ENCODE results near the gene ATF7. TPM values are rescaled to one million over a fixed set of nuclear protein-coding genes. Genes with fewer than 3 reads are reported as not detected.
A peak's percentile ranks its signal among the peaks of the same experiment; 100 is the strongest.
"Not testable (repeated sequence)": the region's sequence is repeated elsewhere in the genome, so short reads cannot be mapped to it uniquely, and the experiment has no call there.

Gene ATF7
- total RNA-seq, 1 experiment from 2014 or later, result 8.9 TPM

DNA sequence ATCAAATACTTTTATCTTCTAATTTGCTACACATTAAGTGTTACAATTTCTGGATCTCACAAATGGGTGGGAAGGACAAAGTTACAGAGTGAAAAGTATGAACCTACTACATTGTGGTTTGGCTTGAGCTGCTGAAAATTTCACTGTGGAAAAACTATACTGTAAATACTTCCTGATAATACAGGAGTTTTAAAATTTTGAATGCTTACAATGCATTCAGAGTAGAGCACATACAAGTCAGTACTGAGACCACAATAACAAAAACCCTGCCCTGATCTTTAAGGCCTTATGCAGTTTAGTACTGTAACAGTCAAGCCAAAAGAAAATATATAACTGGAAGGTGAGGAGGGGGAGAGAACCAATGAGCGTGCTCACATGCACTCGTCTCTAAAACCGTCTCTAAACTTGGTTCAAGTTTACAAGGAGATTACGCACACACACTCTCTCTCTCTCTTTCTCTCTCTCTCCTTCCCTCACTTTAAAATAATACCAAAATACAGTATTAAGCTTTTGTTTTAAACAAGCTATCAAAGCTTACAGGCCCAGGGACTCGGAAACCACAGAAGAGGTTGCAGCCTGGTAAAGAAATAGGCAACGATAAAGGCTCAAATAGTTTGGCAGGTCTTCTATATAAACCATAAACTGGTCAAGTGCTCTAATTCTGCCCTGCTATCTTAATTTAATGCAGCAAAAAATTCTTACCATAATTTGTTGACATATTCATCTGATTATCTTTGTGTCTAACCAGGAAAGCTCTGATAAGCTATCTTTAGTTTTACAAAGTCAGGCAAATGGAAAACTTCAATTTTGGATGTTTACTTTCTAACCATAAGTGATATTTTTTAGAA lies 58.0 kb downstream of the ATF7 start:
- no peak for DNase-seq (ENCODE audit: low read depth)

DNA sequence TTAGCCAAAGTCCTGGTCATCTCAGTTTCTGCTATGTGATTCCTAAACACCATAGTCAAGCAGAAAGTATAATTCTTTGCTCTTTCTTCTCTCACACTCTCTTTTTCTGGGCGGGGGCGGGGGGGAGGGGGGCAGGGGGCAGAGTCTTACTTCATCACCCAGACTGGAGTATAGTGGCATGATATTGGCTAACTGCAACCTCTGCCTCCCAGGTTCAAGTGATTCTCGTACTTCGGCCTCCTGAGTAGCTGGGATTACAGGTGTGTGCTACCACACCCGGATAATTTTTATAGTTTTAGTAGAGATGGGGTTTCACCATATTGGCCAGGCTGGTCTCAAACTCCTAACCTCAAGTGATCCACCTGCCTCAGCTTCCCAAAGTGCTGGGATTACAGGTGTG lies 60.8 kb downstream of the ATF7 start:
- DNase-seq (ENCODE audit: low read depth), result not testable (repeated sequence)

DNA sequence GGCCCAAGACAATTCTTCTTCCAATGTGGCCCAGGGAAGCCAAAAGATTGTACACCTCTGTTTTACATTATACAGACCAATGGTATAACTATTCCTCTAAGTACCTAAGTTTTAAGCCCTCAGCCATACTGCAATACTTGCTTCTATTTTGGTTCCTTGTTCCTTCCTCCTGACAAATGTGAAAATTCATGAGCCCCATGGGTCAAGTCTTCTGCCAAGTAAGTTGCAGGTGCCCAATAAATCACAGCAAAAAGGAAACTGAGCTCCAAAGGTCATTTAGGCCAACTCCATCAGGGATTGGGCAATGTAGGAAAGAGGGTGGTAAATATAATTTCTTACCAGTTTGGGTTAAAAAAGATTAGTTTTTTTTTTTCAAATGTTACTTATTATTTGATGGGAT lies 61.2 kb downstream of the ATF7 start:
- DNase-seq (ENCODE audit: low read depth), result no peak

DNA sequence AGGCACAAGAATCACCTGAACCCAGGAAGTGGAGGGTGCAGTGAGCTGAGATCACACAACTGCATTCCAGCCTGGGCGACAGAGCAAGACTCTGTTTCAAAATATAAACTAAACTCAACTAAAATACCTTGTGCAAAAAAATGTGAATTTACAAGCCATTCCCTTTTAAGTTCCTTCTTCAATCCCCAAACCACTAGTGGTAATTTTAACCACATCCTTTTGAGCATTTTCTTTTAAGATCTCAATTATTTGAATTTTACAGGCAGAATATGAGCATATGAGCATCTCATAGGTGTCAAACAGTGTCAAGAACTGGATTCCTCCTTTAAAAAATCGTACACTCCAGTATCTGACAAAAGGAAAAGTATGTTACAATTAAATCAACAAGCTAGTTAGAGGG lies 61.9 kb downstream of the ATF7 start:
- no peak for DNase-seq (ENCODE audit: low read depth)

DNA sequence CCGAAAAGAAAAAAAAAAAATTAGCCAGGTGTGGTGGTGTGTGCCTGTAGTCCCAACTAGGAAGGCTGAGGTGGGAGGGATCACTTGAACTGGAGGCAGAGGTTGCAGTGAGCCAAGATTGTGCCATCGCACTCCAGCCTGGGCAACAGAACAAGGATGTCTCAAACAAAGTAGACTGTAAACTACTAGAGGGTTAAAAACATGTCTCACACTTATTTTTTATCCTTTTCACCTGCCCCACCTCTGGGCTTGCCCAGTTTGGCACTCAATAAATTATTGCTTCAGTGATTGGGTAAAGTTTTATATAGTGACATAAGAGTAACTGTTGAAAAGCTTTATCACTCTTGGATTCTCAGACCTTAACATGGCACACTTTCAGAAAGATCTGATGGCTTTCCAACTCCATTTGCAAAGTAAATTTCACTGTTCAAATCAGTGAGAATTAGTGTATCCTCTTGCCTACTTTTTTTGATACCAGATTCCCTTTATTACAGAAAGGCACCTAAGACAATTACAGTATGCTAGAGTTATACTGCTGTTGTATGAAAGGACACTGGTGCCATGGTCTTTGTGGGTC lies 62.6 kb downstream of the ATF7 start:
- no peak for DNase-seq (ENCODE audit: low read depth)

DNA sequence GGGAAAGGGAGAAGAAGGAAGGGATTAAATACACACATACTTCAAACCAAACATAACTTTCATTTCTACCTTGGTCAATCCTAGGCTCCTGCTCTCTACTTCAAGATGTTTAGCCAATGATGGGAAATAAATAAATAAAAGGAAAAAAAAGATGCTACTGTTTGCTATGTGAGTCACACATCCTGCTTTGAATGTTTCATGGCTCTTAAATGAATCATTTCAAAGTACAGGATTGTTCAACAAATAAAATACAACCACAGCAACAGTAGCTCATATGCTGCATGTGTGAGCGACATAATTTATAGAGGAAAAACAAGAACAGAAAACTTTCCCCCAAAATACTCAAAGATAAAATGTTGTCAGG lies 64.6 kb downstream of the ATF7 start:
- DNase-seq (ENCODE audit: low read depth), result peak; percentile 83

DNA sequence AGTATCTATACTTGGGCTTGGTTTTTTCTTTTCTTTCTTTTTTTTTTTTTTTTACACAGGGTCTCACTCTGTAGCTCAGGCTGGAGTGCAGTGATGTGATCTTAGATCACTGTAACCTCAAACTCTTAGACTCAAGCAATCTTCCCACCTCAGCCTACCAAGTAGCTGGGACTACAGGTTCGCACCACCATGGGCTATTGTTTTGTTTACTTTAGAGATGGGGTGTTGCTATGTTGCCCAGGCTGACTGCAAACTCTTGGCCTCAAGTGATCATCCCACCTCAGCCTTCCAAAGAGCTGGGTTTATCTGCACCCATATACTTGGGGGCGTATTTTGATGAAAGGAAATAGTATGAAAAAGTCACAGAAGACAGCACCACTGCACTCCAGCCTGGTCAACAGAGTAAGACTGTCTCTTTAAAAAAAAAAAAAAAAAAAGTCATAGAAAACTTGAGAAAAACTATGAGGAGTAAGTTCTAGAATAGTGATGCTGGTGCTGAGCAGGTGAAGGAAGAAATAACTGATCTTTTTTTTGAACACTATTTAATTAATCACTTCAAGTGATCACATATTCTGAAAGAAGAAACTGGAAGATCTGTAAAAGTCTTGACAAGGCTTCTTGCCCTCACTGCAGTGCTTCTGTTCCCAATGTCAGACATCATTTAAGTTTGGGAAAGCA lies 65.1 kb downstream of the ATF7 start:
- DNase-seq (ENCODE audit: low read depth), result peak; percentile 18

DNA sequence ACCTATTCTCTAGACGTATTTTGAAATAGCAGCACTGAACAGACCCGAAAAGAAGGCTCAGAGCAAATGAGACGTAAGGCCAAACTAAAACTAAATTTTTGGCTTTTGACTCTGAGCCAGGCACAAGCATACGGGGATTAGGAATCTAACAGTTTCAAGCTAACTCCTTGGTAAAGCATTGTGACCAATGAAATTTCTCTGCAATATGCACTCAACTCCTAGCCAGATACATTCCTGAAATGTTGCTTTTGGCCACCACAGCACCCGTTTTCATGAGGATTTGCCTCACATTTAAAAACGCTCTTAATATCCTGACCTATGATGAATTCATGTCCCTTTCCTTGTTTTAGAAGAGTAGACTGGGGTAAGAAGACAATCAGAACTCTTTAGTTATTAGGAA lies 65.8 kb downstream of the ATF7 start:
- no peak for DNase-seq (ENCODE audit: low read depth)

DNA sequence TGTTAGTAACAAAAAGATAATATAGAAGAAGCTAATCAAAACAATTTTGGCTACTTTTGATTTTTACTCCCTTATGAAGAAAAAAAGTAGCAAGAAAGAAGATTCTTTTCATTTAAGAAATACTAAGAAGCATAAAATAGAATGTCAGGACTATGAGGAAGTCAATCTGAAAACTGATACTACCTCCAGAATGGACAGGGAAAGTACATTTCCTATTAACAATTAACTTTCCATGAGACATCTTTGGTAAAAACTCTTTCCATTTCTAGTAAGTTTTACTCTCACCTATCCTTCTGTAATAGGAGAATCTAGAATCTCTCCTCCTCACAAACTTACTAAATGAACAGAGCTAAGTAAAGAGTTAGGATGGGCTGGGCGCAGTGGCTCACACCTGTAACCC lies 67.6 kb downstream of the ATF7 start:
- DNase-seq (ENCODE audit: low read depth), result no peak

DNA sequence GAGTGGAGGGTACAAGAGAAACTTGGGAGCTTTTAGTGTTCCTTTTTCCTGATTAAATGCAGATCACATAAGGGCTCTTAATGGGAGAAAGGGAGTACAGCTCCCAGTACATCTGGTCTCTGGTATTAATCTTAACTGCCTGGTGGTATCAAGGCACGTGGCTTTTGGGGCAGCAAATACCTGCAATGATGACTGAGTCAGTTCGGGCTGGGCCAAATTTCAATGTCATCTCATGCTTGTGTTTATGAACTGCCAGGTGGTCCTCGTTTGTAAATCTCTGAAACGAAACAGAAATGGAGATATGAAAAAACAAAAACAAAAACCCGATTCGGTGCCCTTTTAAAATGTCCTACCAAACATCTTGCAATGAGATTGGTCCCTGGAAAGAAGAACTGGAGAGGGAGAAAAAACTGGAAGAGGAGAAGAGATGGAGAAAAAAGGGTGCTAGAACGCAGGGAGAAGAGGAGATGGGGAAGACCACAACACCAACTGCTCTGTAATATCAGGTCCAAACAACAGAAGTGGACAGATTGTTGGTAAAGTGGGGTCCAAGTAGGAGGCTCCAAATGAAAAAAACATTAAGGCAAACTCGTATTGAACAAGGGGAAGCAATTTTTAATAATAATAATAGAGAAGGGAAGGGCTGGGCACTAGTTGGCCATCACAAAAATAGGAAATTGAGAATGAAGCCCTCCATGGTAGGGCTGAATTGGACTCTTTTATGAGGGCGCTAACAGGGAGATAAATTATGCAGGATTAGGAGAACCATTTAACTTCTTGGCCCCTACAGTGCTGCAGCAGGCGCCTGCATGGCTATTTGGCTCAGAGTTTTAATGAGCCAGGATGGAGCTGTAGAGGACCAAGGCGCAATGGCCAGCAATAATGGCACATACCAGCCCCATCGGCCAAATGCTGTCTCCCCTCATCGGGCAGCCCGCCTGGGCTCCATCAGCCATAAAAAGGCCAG lies 73.5 kb downstream of the ATF7 start:
- DNase-seq (ENCODE audit: low read depth), result no peak

DNA sequence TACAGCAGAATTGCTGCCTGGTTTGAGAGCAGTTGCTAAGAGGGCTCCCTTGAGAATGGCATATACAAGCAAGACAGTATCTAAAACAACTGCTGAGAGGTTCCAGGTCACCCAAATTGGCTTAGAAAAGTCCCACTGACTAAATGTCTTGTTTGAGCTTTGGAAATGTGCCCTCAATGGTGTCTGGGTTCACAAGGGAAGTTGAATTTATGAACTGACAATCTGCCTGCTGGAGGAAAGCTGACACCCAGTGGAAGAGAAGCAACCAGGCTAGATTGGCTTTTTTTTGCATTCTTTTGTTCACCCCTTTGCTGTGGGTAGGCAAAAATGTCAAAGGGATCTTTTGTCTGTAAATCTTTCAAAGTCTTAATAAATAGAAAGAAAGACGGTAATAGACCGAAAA lies 74.3 kb downstream of the ATF7 start:
- no peak for DNase-seq (ENCODE audit: low read depth)

DNA sequence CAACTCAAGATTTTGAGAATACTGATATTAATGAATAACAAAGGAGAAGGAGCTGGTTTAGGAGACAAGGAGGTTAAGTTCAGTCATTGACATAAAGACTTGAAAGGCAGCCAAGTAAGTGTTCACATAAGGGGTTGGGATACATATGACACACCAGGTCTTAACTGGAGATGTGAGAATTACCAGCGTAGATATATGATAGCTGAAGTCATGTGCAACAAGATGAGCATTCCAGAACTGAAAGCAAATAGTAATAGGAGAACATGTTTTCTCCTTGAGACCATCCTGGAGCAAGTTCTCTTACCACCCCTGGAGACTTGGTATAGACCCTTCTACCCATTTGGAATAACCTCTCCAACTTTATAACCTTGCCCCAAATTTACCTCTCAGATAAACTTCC lies 75.6 kb downstream of the ATF7 start:
- DNase-seq (ENCODE audit: low read depth), result no peak

DNA sequence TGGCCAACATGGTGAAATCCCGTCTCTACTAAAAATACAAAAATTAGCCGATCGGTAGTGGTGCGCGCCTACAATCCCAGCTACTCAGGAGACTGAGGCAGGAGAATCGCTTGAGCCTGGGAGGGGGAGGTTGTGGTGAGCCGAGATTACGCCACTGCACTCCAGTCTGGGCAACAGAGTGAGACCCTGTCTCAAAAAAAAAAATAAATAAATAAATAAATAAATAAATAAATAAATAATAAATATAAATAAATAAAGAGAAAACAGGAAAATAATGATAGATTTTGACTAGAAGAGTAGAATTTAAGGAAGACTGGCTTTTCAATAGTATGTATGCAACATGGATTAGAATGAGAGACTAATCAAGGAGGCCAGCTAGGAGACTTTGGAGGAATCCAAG lies 76.1 kb downstream of the ATF7 start:
- not testable (repeated sequence) for DNase-seq (ENCODE audit: low read depth)

DNA sequence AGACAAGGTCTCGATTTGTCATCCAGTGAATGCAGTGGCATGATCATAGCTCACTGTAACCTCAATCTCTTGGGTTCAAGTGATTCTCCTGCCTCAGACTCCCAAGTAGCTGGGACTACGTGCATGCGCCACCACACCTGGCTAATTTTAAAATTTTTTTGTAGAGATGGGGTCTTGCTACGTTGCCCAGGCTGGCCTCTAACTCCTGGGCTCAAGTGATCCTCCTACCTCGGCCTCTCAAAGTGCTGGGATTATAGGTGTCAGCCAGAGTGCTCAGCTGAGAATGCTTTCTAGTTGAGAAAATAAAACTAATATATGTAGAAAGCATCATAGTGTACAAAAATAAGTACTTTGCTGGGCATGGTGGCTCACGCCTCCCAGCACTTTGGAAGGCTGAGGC lies 77.8 kb downstream of the ATF7 start:
- DNase-seq (ENCODE audit: low read depth), result not testable (repeated sequence)

DNA sequence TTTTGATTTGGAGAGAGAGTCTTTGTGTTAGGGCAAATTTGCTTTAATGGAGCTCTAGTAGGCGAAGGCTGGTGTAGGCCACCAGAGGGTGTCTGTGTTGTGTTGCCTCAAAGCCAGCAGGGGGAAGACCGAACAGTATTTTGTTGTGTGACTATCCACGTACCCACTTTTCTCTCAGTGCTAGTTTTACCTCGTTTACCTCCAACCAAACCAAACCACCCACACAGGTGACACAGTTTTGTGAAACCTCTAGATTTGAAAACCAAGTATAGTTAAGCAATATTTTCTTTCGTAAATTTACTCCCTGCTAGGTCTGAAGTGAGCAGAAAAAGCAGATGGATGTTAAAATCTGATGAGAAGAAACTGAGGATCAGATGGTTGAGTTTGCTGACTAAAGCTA lies 82.6 kb downstream of the ATF7 start:
- peak; percentile 61 for DNase-seq (ENCODE audit: low read depth)

DNA sequence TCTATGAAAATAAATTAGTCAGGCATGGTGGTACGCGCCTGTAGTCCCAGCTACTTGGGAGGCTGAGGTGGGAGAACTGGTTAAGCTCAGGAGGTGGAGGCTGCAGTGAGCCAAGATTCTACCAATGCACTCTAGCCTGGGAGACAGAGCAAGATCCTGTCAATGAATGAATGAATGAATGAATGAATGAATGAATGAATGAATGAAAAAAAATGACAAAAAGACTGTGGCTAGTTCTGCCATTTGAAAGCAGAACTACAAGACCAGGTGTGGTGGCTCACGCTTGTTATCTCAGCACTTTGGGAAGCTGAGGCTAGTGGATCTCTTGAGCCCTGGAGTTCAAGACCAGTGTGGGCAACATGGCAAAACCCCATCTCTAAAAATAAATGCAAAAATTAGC lies 86.7 kb downstream of the ATF7 start:
- DNase-seq (ENCODE audit: low read depth), result no peak

DNA sequence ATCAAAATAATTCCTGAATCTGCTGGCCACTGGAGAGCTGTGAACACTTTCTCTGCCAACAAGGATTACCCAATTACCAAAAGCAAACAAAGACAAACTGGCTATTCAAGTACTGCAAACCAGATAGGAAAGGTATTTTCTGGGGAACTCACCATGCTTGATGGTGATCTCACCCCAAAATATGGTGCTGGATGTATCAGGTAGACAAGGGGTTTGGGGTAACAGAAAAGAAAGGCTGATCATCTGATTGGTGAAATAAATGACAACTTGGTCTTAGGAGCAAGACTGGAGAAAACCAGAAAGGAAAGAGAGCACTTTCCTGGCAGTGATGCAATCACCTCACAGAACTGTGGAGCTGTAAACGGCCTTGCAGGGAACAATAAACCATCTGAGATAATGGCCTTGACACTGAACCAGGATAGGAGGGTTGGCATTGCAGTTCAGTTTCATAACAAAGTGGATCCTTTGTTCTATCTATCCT lies 87.9 kb downstream of the ATF7 start:
- no peak for DNase-seq (ENCODE audit: low read depth)

DNA sequence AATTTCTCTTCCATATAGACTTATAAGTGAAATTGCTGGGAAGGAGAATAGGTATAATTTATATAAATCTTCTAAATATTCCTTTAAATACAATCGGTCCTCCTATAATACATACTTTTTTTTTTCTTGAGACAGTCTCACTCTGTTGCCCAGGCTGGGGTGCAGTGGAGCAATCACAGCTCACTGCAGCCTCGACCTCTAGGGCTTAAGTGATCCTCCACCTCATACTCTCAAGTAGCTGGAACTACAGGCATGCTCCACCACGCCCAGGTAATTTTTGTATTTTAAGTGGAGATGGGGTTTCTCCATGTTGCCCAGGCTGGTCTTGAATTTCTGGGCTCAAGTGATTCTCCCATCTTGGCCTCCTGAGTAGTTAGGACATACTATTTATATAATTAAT lies 89.2 kb downstream of the ATF7 start:
- DNase-seq (ENCODE audit: low read depth), result no peak

DNA sequence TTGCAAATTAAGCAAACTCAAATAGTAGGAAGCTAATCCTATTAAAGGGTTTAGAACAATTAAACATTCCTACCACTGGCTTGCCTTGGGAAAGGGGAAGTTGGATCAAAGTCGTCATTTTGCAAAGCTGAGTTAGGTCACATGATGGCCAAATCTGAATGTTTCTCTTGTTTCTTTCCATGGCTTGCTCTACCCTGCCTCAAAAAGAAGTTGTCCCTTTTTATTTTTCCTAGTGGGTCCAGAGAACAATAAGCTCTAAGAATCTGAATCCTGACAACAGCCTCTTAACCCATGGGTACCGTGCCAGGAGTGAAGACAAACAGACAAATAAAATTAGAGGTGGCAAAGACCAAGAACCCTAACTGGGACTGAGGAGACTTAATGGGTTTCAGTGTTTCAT lies 92.7 kb downstream of the ATF7 start:
- DNase-seq (ENCODE audit: low read depth), result no peak

DNA sequence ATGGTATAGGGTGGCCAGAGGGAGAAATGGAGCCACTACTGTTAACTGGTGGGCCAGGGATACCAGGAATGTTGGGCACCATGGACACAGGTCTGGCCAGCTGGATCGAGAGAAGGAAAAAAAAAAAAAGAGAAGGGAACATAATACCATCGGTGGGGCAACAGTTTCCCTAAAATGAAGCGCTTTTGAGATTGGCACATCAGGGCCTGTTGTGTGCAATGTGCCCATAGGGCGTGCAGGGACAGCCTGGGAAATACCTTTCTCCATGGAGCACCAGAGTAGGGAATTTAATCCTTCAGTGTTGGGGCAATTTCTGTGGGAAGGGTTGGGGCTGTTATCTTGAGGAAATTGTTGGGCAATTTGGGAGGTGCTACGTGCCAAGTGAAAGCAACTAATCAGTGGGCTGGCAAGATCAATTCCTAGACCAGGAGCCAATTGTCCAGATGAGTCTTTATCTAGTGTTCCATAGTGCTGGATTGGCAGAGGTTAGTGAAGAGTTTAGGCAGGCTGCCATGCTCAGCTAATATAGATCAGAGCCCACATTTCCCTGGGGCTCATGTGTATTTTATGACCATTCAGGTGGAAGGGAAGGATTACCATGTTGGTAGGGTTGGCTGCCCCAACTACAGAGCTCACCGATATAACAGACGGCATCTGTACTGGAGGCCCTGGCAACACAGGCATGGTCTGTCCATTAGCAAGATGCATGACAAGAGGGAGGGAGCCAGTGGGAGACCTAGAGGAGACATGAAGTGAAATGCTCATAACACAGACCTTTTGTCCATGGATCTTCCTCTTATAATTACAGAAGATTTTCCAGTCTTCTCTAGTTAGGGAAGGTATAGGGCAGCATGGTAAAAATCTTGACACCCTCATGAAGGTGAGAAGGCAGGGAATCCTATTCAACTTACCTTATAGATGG lies 93.4 kb downstream of the ATF7 start:
- DNase-seq (ENCODE audit: low read depth), result no peak

DNA sequence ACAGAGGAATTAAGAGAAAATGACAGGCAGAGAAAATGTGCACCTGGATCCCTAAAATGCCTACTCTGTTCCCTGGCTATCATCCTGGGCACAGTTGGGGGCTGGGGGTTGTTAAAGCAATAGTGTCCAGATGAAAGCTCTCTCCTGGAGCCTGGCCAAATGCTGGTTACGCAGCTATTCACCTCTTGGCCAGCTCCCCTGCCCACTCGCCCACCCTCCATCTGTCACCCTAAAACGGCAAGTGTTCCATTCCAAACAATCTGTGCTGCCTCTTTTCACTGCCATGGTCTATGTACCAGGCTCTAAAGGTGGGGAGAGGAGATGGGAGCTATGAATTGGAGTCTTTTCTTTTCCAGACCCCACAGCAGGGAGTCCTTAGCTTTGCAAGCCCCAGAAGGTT lies 94.2 kb downstream of the ATF7 start:
- DNase-seq (ENCODE audit: low read depth), result no peak

All from RPMI7951 (cell line).